ENCODE measurements around the gene FBXL13.
"Not testable (repeated sequence)": the region's sequence is repeated elsewhere in the genome, so short reads cannot be mapped to it uniquely, and the experiment has no call there.

FBXL13 gene

GRCh38 chr7:103058122-103058521 is 16.5 kb downstream of the FBXL13 start:
- H3K4me3 ChIP-seq (ENCODE audit: low read depth, low read length), result no peak overlapping the region
- TF ChIP-seq, protein P1, sequence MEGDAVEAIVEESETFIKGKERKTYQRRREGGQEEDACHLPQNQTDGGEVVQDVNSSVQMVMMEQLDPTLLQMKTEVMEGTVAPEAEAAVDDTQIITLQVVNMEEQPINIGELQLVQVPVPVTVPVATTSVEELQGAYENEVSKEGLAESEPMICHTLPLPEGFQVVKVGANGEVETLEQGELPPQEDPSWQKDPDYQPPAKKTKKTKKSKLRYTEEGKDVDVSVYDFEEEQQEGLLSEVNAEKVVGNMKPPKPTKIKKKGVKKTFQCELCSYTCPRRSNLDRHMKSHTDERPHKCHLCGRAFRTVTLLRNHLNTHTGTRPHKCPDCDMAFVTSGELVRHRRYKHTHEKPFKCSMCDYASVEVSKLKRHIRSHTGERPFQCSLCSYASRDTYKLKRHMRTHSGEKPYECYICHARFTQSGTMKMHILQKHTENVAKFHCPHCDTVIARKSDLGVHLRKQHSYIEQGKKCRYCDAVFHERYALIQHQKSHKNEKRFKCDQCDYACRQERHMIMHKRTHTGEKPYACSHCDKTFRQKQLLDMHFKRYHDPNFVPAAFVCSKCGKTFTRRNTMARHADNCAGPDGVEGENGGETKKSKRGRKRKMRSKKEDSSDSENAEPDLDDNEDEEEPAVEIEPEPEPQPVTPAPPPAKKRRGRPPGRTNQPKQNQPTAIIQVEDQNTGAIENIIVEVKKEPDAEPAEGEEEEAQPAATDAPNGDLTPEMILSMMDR (IDR thresholded peaks at IDR 0.05; ENCODE audit: insufficient read depth, low read depth, low read length, missing control alignments), result no peak
- no peak for DNase-seq (ENCODE audit: low read depth)

- H3K4me3 ChIP-seq (ENCODE audit: low read depth, low read length); DNase-seq (ENCODE audit: low read depth): not testable (repeated sequence)
Measured at GRCh38 chr7:103056006-103056405, 18.6 kb downstream of the FBXL13 start.

- TF ChIP-seq, protein P1 (IDR thresholded peaks at IDR 0.05; ENCODE audit: insufficient read depth, low read depth, low read length, missing control alignments), result no peak
- DNase-seq (ENCODE audit: low read depth), result no peak
- no peak overlapping the region for H3K4me3 ChIP-seq (ENCODE audit: low read depth, low read length)
Measured at GRCh38 chr7:103051519-103051918, 23.1 kb downstream of the FBXL13 start.

DNA sequence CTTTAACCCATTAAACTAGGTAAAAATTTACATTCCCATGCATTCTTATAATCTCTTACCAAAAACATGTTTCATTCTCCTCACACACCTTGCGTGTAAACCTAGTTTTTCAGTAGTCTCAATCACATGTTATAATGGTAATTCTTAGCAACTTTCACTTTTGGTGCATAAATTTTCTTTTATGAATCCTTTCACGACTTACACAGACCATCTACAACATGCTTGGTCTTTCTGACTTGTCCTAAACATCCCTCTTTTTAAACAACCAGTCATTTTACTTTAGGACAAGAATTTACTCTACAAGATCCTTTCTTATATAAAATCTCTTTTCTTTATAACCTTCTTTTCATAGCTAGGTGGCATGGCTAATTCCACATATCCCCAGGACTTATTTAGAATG is 25.8 kb downstream of the FBXL13 start:
- DNase-seq (ENCODE audit: low read depth), result no peak
- TF ChIP-seq, protein P1 (IDR thresholded peaks at IDR 0.05; ENCODE audit: insufficient read depth, low read depth, low read length, missing control alignments), result no peak
- H3K4me3 ChIP-seq (ENCODE audit: low read depth, low read length), result no peak overlapping the region

DNA sequence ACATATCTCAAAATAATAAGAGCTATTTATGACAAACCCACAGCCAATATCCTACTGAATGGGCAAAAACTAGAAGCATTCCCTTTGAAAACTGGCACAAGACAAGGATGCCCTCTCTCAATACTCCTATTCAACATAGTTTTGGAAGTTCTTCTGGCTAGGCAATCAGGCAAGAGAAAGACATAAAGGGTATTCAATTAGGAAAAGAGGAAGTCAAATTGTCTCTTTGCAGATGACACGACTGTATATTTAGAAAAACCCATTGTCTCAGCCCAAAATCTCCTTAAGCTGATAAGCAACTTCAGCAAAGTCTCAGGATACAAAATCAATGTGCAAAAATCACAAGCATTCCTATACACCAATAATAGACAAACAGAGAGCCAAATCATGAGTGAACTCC is 32.8 kb downstream of the FBXL13 start:
- H3K4me3 ChIP-seq (ENCODE audit: low read depth, low read length); DNase-seq (ENCODE audit: low read depth): not testable (repeated sequence)

- not testable (repeated sequence) for H3K4me3 ChIP-seq (ENCODE audit: low read depth, low read length); DNase-seq (ENCODE audit: low read depth)
Measured at GRCh38 chr7:103037823-103038739, 36.5 kb downstream of the FBXL13 start.

DNA sequence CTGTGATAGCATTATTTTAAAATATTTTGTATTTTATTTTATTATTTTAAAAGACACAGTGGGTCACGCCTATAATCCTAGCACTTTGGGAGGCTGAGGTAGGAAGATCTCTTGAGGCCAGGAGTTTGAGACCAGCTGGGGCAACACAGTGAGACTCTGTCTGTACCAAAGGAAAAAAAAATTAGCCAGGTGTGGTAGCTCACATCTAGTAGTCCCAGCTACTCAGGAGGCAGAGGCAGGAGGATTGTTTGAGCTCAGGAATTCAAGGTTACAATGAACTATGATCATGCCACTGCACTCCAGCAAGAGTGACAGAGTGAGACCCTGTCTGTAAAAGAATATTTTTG is 37.1 kb downstream of the FBXL13 start:
- TF ChIP-seq, protein P1 (IDR thresholded peaks at IDR 0.05; ENCODE audit: insufficient read depth, low read depth, low read length, missing control alignments), result no peak
- no peak for DNase-seq (ENCODE audit: low read depth)
- H3K4me3 ChIP-seq (ENCODE audit: low read depth, low read length), result no peak overlapping the region

- DNase-seq (ENCODE audit: low read depth); H3K4me3 ChIP-seq (ENCODE audit: low read depth, low read length): not testable (repeated sequence)
Measured at GRCh38 chr7:103034318-103034717, 40.3 kb downstream of the FBXL13 start.

DNA sequence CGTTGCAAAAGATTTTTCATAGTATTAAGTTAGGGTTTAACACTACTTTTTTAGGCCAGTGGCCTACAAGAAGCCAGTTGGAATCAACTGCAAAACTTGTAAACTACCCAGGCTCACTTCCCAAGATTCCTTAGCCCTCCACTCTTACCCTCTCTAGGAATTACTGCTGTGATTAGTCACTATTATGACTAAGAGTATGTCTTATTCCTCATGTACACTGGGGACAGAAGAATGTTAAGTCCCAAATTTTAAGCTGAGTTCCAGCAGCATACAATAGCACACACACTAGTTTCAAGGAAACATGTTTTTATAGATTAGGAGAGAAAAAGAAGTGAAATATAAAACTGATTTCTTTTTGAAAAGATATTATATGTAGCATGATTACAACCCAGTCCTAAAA is 42.8 kb downstream of the FBXL13 start:
- no peak for DNase-seq (ENCODE audit: low read depth)
- H3K4me3 ChIP-seq (ENCODE audit: low read depth, low read length), result no peak overlapping the region
- TF ChIP-seq, protein P1 (IDR thresholded peaks at IDR 0.05; ENCODE audit: insufficient read depth, low read depth, low read length, missing control alignments), result no peak

Data from GM12865 (cell line).